GM12874 (cell line): ENCODE results near the gene CNOT2.

Source experiments
- CTCF ChIP-seq: IDR thresholded peaks from 2 replicates; pipeline ENCODE4 v1.5.1; 2011; ENCODE audit warnings: low read depth, mild to moderate bottlenecking, control low read depth, low read length, moderate library complexity; ENCODE audit not compliant: insufficient read depth

The CNOT2 gene

GRCh38 chr12:70221626-70222025 is 21.6 kb upstream of the CNOT2 start:
- no peak for TF ChIP-seq CTCF

GRCh38 chr12:70227911-70228310 is 15.3 kb upstream of the CNOT2 start:
- TF ChIP-seq CTCF: no peak

- no peak for TF ChIP-seq CTCF
These were observed 12.2 kb upstream of the CNOT2 start for GRCh38 chr12:70230934-70231606.

- TF ChIP-seq CTCF: no peak
These were observed 6.2 kb upstream of the CNOT2 start for GRCh38 chr12:70236990-70237389.

- TF ChIP-seq CTCF: no peak
These were observed 2.6 kb upstream of the CNOT2 start for GRCh38 chr12:70240673-70241072.

- TF ChIP-seq CTCF: no peak
These were observed 1.4 kb upstream of the CNOT2 start for GRCh38 chr12:70241845-70242244.

- no peak for TF ChIP-seq CTCF
These were observed 508 bp downstream of the CNOT2 start for GRCh38 chr12:70243510-70244371.
